Measurements from ENCODE around the gene PPP2R1A. TPM values are rescaled to one million over a fixed set of nuclear protein-coding genes. Genes with fewer than 3 reads are reported as not detected.
"Not testable (repeated sequence)": the region's sequence is repeated elsewhere in the genome, so short reads cannot be mapped to it uniquely, and the experiment has no call there.

The PPP2R1A gene
- total RNA-seq, 1 donor from 2014 or later = 163 TPM

- peak overlapping the region; percentile 92 for H3K27ac ChIP-seq
- no peaks in the 10 kb centered on the region for H3K9me3 ChIP-seq
- intact Hi-C loops (cut with DNase I) = no loop called here
- TF ChIP-seq POLR2A (IDR thresholded peaks at IDR 0.05) = no peak
- TF ChIP-seq, protein P1, sequence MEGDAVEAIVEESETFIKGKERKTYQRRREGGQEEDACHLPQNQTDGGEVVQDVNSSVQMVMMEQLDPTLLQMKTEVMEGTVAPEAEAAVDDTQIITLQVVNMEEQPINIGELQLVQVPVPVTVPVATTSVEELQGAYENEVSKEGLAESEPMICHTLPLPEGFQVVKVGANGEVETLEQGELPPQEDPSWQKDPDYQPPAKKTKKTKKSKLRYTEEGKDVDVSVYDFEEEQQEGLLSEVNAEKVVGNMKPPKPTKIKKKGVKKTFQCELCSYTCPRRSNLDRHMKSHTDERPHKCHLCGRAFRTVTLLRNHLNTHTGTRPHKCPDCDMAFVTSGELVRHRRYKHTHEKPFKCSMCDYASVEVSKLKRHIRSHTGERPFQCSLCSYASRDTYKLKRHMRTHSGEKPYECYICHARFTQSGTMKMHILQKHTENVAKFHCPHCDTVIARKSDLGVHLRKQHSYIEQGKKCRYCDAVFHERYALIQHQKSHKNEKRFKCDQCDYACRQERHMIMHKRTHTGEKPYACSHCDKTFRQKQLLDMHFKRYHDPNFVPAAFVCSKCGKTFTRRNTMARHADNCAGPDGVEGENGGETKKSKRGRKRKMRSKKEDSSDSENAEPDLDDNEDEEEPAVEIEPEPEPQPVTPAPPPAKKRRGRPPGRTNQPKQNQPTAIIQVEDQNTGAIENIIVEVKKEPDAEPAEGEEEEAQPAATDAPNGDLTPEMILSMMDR (IDR thresholded peaks at IDR 0.05) = no peak
- TF ChIP-seq POLR2AphosphoS5 (IDR thresholded peaks at IDR 0.05; ENCODE audit: insufficient read depth in 1 of 2, low read depth in 1 of 2) = no peak
- H3K27me3 ChIP-seq = no peaks in the 10 kb centered on the region
- H3K4me3 ChIP-seq = peak overlapping the region in 1 of 2 donors; percentile 72
- peaks cover 0 to 16% of the 10 kb centered on the region in 2 donors for H3K36me3 ChIP-seq
- peaks cover 78% of the 10 kb centered on the region for H3K4me1 ChIP-seq
- DNase-seq (ENCODE audit: extremely low spot score in 2 of 2) = no peak
Observed at GRCh38 chr19:52191951-52192350, 2.1 kb downstream of the PPP2R1A start.

DNA sequence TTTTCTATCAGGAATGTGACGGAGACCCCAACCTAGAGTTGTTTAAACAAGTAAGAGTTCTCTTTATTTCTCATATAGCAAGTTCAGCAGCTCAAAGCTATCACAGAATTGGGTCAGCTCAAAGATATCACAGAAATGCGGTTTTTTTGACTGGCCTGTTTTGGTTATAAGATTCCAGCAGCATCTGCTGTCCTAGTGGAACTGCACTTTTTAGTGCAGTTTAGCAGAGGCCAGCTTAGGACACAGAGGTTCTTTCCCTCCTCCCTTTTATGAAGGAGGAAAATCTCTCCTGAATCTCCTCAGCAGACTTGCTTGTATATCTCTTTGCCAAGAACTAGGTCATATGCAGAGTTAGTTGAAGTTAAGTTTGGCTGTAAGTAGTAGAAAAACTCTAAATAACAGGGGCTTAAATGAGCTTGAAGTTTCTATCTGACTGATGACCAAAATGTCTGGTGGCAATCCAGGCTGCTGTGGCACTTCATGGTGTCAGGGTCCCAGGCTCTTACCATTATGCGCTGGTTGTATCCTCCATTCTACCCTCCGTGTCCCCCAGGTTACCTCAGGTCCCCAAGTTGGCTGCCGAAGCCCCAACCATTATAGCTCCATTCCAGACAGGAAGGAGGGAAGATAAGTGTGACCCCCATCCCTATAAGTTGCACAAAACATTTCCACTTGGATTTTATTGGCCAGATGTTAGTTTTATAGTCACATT is 6.6 kb downstream of the PPP2R1A start:
- peaks cover 98% of the 10 kb centered on the region for H3K4me1 ChIP-seq
- peaks cover 0 to 28% of the 10 kb centered on the region in 2 donors for H3K36me3 ChIP-seq
- no peak for TF ChIP-seq POLR2A (IDR thresholded peaks at IDR 0.05)
- TF ChIP-seq, protein P1 (IDR thresholded peaks at IDR 0.05) = no peak
- TF ChIP-seq POLR2AphosphoS5 (IDR thresholded peaks at IDR 0.05; ENCODE audit: insufficient read depth in 1 of 2, low read depth in 1 of 2) = no peak
- H3K27me3 ChIP-seq = no peaks in the 10 kb centered on the region
- no peak overlapping the region for H3K4me3 ChIP-seq
- intact Hi-C loops (cut with DNase I) = no loop called here
- DNase-seq (ENCODE audit: extremely low spot score in 2 of 2) = no peak
- no peak overlapping the region for H3K27ac ChIP-seq
- H3K9me3 ChIP-seq = no peaks in the 10 kb centered on the region

GRCh38 chr19:52197964-52198363 is 8.1 kb downstream of the PPP2R1A start:
- Histone ChIP-seq H3K4me1 (peaks cover 92% of the 10 kb centered on the region), H3K27ac (no peak overlapping the region), H3K27me3 (no peaks in the 10 kb centered on the region), H3K4me3 (no peak overlapping the region), H3K9me3 (no peaks in the 10 kb centered on the region), H3K36me3 (peaks cover 0 to 36% of the 10 kb centered on the region in 2 donors)
- no peak for DNase-seq (ENCODE audit: extremely low spot score in 2 of 2)
- TF ChIP-seq POLR2A (IDR thresholded peaks at IDR 0.05) (no peak), POLR2AphosphoS5 (IDR thresholded peaks at IDR 0.05; ENCODE audit: insufficient read depth in 1 of 2, low read depth in 1 of 2) (no peak)
- TF ChIP-seq, protein P1 (IDR thresholded peaks at IDR 0.05) = no peak
- intact Hi-C loops (cut with DNase I) = no loop called here

- DNase-seq (ENCODE audit: extremely low spot score in 2 of 2) = no peak
- Histone ChIP-seq H3K4me3 (no peak overlapping the region), H3K4me1 (peaks cover 85% of the 10 kb centered on the region), H3K36me3 (peaks cover 0 to 37% of the 10 kb centered on the region in 2 donors), H3K27ac (no peak overlapping the region), H3K27me3 (no peaks in the 10 kb centered on the region), H3K9me3 (no peaks in the 10 kb centered on the region)
- intact Hi-C loops (cut with DNase I) = no loop called here
- TF ChIP-seq, protein P1 (IDR thresholded peaks at IDR 0.05) = no peak
- TF ChIP-seq POLR2AphosphoS5 (IDR thresholded peaks at IDR 0.05; ENCODE audit: insufficient read depth in 1 of 2, low read depth in 1 of 2) = no peak
- TF ChIP-seq POLR2A (IDR thresholded peaks at IDR 0.05) = no peak
Observed at GRCh38 chr19:52198678-52199077, 8.8 kb downstream of the PPP2R1A start.

DNA sequence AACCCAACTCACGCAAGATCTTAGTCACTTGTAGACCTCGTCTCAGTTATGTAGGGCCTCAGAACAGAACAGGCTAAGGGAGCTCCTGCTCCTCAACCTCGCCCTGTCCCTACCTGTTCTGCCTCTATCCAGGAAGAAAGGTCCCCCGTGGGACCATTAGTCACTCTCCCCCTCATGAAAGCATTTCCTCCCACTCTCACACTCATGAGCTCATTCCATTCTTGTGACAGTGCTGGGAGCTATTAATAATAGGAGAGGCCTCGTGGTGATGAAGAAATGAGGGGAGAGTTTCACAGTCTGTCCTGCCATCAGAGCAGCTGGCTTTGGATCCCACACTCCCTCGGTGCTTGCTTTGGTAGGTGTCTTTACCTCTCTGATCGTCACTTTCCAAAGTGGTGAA is 10.2 kb downstream of the PPP2R1A start:
- peak in 1 of 2 donors; percentile 92 for DNase-seq (ENCODE audit: extremely low spot score in 2 of 2)
- intact Hi-C loops (cut with DNase I) = no loop called here
- TF ChIP-seq POLR2A (IDR thresholded peaks at IDR 0.05) = no peak
- TF ChIP-seq, protein P1 (IDR thresholded peaks at IDR 0.05) = no peak
- peak in 1 of 2 donors; percentile 90 for TF ChIP-seq POLR2AphosphoS5 (IDR thresholded peaks at IDR 0.05; ENCODE audit: insufficient read depth in 1 of 2, low read depth in 1 of 2)
- Histone ChIP-seq H3K27ac (peak overlapping the region; percentile 80), H3K27me3 (no peaks in the 10 kb centered on the region), H3K36me3 (peaks cover 0 to 50% of the 10 kb centered on the region in 2 donors), H3K9me3 (no peaks in the 10 kb centered on the region), H3K4me1 (peaks cover 71% of the 10 kb centered on the region), H3K4me3 (no peak overlapping the region)

DNA sequence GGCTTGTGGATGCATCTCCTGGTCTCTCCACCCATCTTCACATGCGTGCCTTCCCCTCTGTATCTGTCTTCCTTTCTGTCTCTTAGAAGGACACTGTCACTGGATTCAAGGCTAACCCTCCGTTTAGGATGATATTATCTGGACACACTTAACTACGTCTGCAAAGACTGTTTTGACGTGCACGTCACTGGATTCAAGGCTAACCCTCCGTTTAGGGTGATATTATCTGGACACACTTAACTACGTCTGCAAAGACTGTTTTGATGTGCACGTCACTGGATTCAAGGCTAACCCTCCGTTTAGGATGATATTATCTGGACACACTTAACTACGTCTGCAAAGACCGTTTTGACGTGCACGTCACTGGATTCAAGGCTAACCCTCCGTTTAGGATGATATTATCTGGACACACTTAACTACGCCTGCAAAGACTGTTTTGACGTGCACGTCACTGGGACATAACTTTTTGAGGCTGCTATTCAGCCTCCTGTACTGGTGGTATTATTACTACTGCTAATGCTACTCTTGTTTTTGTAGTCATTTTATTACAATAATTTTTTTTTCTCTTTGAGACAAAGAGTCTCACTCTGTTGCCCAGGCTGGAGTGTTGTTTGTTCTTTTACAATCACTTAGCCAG is 11.0 kb downstream of the PPP2R1A start:
- intact Hi-C loops (cut with DNase I); H3K4me3 ChIP-seq; H3K9me3 ChIP-seq; H3K27me3 ChIP-seq; DNase-seq (ENCODE audit: extremely low spot score in 2 of 2): not testable (repeated sequence)
- H3K4me1 ChIP-seq = peaks cover 70% of the 10 kb centered on the region
- peak overlapping the region; percentile 80 for H3K27ac ChIP-seq
- H3K36me3 ChIP-seq = peaks cover 0 to 56% of the 10 kb centered on the region in 2 donors
